Measurements from ENCODE around the gene TRIB2.

Gene TRIB2

DNA sequence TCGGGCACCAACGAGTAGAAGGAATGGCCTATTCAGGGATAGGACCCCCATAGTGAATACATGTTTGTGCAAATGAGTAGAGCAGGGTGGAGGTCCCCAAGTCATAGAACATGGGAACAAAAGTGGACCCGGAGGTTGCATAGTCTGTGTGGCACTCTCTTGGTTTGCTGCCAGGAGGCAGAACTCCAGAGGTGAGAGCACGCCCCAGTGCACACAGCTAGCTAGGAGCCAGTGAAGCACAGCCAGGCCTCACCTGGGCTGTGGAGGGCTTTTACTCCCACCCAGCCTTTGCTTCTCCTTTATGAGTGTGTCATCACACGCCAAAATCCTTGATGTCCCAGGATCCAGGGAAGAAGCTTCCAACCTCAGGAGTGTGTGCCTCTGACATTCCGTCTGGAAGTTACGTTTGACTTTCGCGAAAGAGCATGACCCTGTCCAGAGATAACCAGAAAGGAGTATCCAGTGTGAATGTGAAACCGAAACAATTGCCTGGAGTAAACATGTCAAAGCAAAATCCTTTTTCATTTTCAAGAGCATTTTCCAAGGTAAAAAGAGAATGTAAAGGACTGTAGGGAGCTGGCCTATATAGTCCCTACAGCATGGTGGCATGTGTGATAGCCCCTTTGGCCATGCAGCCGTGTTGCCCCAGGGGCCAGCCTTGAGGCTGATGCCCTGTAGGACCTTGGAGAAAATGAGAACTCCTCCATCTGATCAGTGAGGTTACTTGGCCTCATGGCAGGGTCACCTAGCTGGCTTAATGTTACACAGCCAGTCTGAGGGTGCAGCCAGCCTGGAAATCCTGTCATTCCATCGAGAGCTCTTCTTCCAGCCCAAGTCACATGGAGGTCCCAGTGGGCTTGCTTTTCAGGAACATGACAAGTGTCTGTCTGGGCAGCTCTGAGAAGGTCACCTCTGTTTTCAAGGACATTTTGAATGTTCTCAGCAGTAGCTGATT is 8.8 kb downstream of the TRIB2 start:
- no peak overlapping the region for H3K4me3 ChIP-seq (ENCODE audit: low read length)
- H3K36me3 ChIP-seq (ENCODE audit: control insufficient read depth, insufficient read depth, low read length), result no peaks in the 10 kb centered on the region
- no peaks in the 10 kb centered on the region for H3K9me3 ChIP-seq (ENCODE audit: control insufficient read depth, low read length)
- H3K4me1 ChIP-seq (ENCODE audit: control insufficient read depth, insufficient read depth, low read length), result peaks cover 54% of the 10 kb centered on the region
- H3K27me3 ChIP-seq (ENCODE audit: control insufficient read depth, insufficient read depth, low read length), result no peaks in the 10 kb centered on the region
- H3K9ac ChIP-seq (ENCODE audit: low read length), result peak overlapping the region; percentile 16

DNA sequence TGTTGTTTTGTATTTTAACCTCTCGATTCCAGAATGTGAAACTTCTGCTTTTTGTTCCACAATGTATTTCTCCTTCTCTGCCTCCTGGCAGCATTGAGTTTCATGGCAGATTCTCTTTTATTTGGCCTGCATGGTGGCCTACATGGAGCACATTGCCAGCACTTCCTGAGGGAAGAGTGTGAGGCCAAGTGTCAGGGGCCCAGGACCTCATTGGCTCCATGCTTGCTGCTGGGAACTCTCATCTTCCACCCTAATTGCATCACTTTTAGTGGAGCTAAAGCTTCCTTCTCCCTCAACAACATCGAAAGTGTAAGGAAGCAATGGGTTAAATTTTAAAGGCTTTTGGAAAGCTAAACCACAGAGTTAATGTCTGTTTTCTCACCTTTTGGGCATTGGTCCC is 9.5 kb downstream of the TRIB2 start:
- Histone ChIP-seq H3K9me3 (ENCODE audit: control insufficient read depth, low read length) (no peaks in the 10 kb centered on the region), H3K27me3 (ENCODE audit: control insufficient read depth, insufficient read depth, low read length) (no peaks in the 10 kb centered on the region), H3K9ac (ENCODE audit: low read length) (no peak overlapping the region), H3K36me3 (ENCODE audit: control insufficient read depth, insufficient read depth, low read length) (no peaks in the 10 kb centered on the region), H3K4me1 (ENCODE audit: control insufficient read depth, insufficient read depth, low read length) (peaks cover 47% of the 10 kb centered on the region), H3K4me3 (ENCODE audit: low read length) (no peak overlapping the region)

DNA sequence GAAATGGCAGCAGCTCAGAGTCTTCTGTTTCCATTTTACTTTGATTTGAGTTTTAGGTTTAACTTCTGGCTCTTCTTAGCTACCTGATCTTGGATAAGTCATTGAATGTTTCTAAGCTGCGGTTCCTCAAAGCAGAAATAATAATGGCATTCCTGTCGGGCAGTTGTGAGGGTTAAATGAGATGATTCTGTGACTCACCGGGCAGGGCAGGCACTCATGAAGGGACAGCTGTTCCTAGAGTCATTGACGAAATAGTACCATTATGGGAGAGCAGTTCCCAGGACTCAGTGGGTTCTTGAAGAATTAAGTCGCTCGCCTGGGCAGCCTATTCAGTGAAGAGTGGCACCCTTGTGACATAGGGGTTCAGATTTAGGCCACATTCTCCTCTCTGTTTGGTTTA is 10.3 kb downstream of the TRIB2 start:
- Histone ChIP-seq H3K9ac (ENCODE audit: low read length) (no peak overlapping the region), H3K4me1 (ENCODE audit: control insufficient read depth, insufficient read depth, low read length) (peaks cover 41% of the 10 kb centered on the region), H3K36me3 (ENCODE audit: control insufficient read depth, insufficient read depth, low read length) (no peaks in the 10 kb centered on the region), H3K27me3 (ENCODE audit: control insufficient read depth, insufficient read depth, low read length) (no peaks in the 10 kb centered on the region), H3K4me3 (ENCODE audit: low read length) (no peak overlapping the region), H3K9me3 (ENCODE audit: control insufficient read depth, low read length) (no peaks in the 10 kb centered on the region)

DNA sequence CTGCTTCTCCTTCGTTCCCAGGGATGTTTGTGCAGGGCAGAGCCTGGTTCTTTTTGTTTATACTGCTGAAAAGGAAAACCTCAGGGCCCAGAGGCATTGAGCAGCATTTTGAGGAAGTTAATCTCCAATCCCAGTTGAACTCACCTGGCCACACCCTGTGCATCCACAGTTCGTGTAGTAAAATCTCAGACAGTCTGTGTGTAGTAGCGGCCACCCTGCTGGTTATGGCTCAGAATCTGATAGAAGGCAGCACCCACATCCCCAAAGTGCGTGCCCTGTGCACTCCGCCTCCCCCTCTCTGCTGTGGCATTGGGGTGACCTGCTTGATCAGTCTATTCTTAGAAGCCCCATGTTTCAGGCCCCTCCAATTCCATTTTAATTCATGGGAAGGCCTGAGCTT is 10.9 kb downstream of the TRIB2 start:
- Histone ChIP-seq H3K9ac (ENCODE audit: low read length) (no peak overlapping the region), H3K9me3 (ENCODE audit: control insufficient read depth, low read length) (no peaks in the 10 kb centered on the region), H3K27me3 (ENCODE audit: control insufficient read depth, insufficient read depth, low read length) (no peaks in the 10 kb centered on the region), H3K36me3 (ENCODE audit: control insufficient read depth, insufficient read depth, low read length) (no peaks in the 10 kb centered on the region), H3K4me3 (ENCODE audit: low read length) (no peak overlapping the region), H3K4me1 (ENCODE audit: control insufficient read depth, insufficient read depth, low read length) (peaks cover 40% of the 10 kb centered on the region)

DNA sequence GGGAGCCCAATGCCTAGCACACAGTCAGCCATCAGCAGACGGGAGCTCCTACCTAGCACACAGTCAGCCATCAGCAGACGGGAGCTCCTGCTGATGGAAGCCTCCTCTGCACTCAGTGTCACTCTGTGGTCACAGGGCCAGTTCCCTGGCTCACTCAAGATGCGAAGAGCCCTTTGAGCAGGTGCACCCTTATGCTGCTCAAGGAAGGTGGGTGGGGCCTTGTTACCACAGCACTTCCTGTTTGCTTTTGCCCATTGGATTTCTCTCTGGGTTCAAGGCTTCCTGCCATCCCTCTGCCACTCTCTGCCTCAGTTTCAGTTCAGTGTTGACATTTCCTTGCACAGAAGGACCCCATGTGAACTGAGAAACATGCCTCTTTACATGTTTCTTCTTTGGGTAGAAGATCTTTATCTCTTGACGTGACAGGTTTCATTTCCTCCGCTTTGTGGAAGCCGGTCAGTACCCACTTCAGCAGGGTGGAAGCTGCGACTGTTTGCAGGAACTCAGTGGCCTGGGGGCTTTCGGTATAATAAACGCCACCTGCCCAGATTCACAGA is 11.6 kb downstream of the TRIB2 start:
- H3K4me1 ChIP-seq (ENCODE audit: control insufficient read depth, insufficient read depth, low read length), result peaks cover 40% of the 10 kb centered on the region
- no peak overlapping the region for H3K9ac ChIP-seq (ENCODE audit: low read length)
- H3K27me3 ChIP-seq (ENCODE audit: control insufficient read depth, insufficient read depth, low read length), result no peaks in the 10 kb centered on the region
- no peaks in the 10 kb centered on the region for H3K36me3 ChIP-seq (ENCODE audit: control insufficient read depth, insufficient read depth, low read length)
- no peaks in the 10 kb centered on the region for H3K9me3 ChIP-seq (ENCODE audit: control insufficient read depth, low read length)
- H3K4me3 ChIP-seq (ENCODE audit: low read length), result no peak overlapping the region

DNA sequence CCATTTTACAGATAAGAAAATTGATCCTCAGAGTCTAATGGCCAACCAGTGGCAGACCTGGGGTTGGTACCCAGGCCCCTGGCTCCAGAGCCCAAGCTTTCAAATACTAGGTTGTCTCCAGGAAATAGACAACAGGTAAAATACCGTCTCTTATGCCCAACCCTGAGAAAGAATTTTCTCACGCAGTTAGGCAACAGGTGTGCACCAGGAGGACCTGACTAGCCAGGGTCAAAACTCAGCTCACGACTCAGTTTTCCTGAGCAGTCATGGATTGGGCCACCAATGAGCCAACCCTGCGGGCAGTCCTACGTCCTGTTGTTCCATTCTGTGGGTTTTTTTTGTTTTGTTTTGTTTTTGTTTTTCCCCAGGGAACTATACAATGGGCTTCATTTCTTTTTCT is 13.5 kb downstream of the TRIB2 start:
- Histone ChIP-seq H3K4me3 (ENCODE audit: low read length) (no peak overlapping the region), H3K36me3 (ENCODE audit: control insufficient read depth, insufficient read depth, low read length) (peaks cover 6% of the 10 kb centered on the region), H3K27me3 (ENCODE audit: control insufficient read depth, insufficient read depth, low read length) (no peaks in the 10 kb centered on the region), H3K4me1 (ENCODE audit: control insufficient read depth, insufficient read depth, low read length) (peaks cover 43% of the 10 kb centered on the region), H3K9ac (ENCODE audit: low read length) (no peak overlapping the region), H3K9me3 (ENCODE audit: control insufficient read depth, low read length) (no peaks in the 10 kb centered on the region)

DNA sequence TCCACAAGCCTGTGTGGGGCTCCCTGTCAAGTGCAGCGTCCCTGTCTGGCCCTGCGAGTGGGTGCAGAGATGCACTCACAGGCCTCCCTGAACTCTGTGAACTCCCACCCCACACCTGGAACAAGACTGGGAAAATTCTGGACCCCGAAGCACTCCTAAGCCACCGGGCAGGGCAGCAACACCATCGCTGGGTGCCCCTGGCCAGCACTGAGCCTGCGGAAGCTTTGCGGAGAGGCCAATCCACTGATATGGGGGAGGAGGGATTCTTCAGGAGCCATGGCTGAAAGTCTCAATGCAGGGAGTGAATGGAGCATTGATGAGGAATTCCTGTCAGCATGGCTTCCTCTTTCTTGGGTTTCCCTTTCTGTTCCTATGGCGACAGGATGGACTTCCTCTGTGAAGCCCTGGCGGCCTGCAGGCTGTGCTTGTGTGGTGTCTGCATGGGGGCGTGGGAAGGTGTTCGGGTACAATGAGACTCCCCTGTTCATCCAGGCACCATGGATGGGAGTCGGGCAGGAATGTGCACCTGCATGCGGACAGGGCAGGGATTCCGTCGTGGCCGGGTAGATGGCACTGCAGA is 15.1 kb downstream of the TRIB2 start:
- H3K27me3 ChIP-seq (ENCODE audit: control insufficient read depth, insufficient read depth, low read length), result no peaks in the 10 kb centered on the region
- H3K9me3 ChIP-seq (ENCODE audit: control insufficient read depth, low read length), result no peaks in the 10 kb centered on the region
- H3K4me1 ChIP-seq (ENCODE audit: control insufficient read depth, insufficient read depth, low read length), result peaks cover 29% of the 10 kb centered on the region
- H3K36me3 ChIP-seq (ENCODE audit: control insufficient read depth, insufficient read depth, low read length), result peaks cover 6% of the 10 kb centered on the region
- H3K9ac ChIP-seq (ENCODE audit: low read length), result no peak overlapping the region
- H3K4me3 ChIP-seq (ENCODE audit: low read length), result no peak overlapping the region

DNA sequence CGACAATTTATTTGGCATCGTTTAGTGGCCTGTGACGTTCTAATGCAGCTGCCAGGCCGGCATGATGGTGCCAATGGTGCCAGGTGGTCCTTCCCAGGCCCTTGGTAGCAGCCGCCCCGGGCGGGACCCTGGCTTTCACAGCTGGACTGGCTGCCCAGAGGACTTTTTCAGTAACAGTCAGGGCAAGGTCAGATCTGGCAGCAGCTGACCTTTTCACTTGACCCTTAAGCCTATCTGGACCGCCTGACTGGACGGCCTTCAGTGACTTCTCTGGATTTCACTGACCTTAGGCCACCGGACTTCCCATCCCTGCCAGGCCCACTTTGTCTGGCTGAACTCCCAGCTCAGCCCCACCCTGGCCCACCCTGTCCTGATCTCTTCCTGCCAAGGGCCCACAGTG is 15.9 kb downstream of the TRIB2 start:
- Histone ChIP-seq H3K36me3 (ENCODE audit: control insufficient read depth, insufficient read depth, low read length) (peaks cover 6% of the 10 kb centered on the region), H3K9me3 (ENCODE audit: control insufficient read depth, low read length) (no peaks in the 10 kb centered on the region), H3K9ac (ENCODE audit: low read length) (no peak overlapping the region), H3K27me3 (ENCODE audit: control insufficient read depth, insufficient read depth, low read length) (no peaks in the 10 kb centered on the region), H3K4me3 (ENCODE audit: low read length) (no peak overlapping the region), H3K4me1 (ENCODE audit: control insufficient read depth, insufficient read depth, low read length) (peaks cover 27% of the 10 kb centered on the region)

DNA sequence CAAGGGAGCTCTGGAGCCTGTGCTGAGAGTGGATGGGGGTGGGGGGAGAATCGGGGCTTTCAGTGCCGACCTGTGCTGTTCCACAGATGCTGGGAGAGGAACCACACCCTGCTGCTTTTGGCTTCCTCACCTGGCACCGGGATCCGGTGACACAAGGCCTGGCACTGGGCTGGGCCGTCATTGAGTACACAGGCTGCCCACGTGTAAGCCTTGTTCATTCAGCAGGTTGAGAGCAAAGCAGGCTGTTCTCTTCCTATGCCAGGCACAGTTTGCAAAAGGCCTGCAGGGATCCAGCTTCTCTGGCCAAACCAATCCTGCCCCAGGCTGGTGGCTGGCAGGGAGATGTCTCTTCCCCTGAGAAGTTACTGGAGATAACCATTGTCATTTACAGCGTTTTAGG is 17.1 kb downstream of the TRIB2 start:
- Histone ChIP-seq H3K4me3 (ENCODE audit: low read length) (no peak overlapping the region), H3K27me3 (ENCODE audit: control insufficient read depth, insufficient read depth, low read length) (no peaks in the 10 kb centered on the region), H3K9ac (ENCODE audit: low read length) (peak overlapping the region; percentile 5), H3K9me3 (ENCODE audit: control insufficient read depth, low read length) (no peaks in the 10 kb centered on the region), H3K36me3 (ENCODE audit: control insufficient read depth, insufficient read depth, low read length) (peaks cover 6% of the 10 kb centered on the region), H3K4me1 (ENCODE audit: control insufficient read depth, insufficient read depth, low read length) (peaks cover 17% of the 10 kb centered on the region)

DNA sequence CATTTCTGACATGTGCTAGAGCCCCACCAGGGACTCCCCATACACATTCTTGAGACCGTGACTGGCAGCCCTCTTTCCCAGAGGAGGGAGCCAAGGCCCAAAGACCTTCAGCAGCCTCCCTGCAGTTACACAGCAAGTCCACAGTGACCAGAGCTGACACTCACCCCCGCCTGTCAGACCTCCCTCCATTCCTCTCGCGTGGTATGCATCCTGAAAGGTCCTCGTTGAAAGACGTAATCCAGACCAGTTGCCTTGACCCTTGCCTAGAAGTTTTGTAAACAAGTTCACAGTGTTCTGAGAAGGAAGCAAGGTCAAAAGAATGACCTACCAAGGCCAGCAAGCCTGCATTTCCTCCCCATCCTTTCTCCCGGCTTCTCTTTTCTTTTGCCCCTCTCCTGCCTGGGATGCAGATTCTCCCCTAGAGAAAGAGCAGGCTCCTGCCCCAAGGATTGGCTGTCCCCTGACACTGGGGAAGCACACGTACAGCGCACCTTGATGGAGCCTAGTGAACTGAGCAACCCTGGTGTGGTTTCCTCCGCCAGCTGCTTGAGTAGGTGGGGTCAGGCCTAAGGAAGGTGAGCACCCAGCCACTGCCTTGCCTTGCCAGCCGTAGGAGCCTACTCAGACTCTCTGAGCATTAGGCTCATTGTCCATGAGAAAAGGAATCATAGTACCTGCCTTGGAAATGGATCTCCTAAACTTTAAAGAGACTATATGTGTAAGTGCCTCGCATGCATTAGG is 18.3 kb downstream of the TRIB2 start:
- Histone ChIP-seq H3K27me3 (ENCODE audit: control insufficient read depth, insufficient read depth, low read length) (no peaks in the 10 kb centered on the region), H3K9me3 (ENCODE audit: control insufficient read depth, low read length) (no peaks in the 10 kb centered on the region), H3K9ac (ENCODE audit: low read length) (no peak overlapping the region), H3K36me3 (ENCODE audit: control insufficient read depth, insufficient read depth, low read length) (peaks cover 9% of the 10 kb centered on the region), H3K4me1 (ENCODE audit: control insufficient read depth, insufficient read depth, low read length) (peaks cover 17% of the 10 kb centered on the region), H3K4me3 (ENCODE audit: low read length) (no peak overlapping the region)

DNA sequence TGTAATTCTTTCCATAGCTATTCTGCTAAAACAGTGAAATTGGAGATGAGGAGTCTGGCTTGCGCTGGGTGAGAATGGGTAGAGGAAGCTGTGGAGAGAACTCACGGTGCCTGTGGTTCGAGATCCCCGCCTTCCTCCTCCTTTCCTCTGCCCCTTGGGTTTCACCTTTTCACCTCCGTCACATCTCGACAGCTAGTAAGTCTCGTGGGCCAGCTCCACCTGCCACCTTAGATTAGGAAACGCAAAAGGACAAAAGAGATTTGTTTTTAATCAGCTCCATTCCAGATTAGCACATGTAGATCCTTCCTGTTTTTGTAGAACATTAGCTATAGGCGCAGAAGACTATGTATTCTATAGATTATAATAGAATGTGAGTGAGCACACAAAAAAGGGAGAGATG is 20.6 kb downstream of the TRIB2 start:
- H3K9ac ChIP-seq (ENCODE audit: low read length), result no peak overlapping the region
- H3K36me3 ChIP-seq (ENCODE audit: control insufficient read depth, insufficient read depth, low read length), result peaks cover 16% of the 10 kb centered on the region
- H3K4me1 ChIP-seq (ENCODE audit: control insufficient read depth, insufficient read depth, low read length), result peaks cover 17% of the 10 kb centered on the region
- H3K4me3 ChIP-seq (ENCODE audit: low read length), result no peak overlapping the region
- H3K27me3 ChIP-seq (ENCODE audit: control insufficient read depth, insufficient read depth, low read length), result no peaks in the 10 kb centered on the region
- H3K9me3 ChIP-seq (ENCODE audit: control insufficient read depth, low read length), result no peaks in the 10 kb centered on the region

Measured in mucosa of stomach (tissue), 1 donor.